Naive B cell (primary cell): ENCODE data around the gene FOXN3. TPM values are rescaled to one million over a fixed set of nuclear protein-coding genes. Genes with fewer than 3 reads are reported as not detected.
"Not testable (repeated sequence)": the region's sequence is repeated elsewhere in the genome, so short reads cannot be mapped to it uniquely, and the experiment has no call there.

ENCODE experiments used
- ATAC-seq, 2 donors: fragments of 150-1000 bp; cut with Tn5 transposase; 2 replicates each; pipeline ENCODE4 v1.10.0; 2021; ENCODE audit warnings: low read depth in 2 of 2, mild to moderate bottlenecking in 2 of 2, moderate library complexity in 2 of 2
- DNase-seq: peaks from one replicate; pipeline ENCODE4 v3.0.0; 2022
- H3K27ac Mint-ChIP-seq, 6 donors: one replicate each; pipeline ENCODE4 v1.8.0; 2020 to 2022; ENCODE audit warnings: mild to moderate bottlenecking in 6 of 6, mixed read lengths in 6 of 6, moderate library complexity in 5 of 6, inconsistent platforms in 2 of 6
- H3K27me3 Mint-ChIP-seq, 3 donors: one replicate each; pipeline ENCODE4 v1.8.0; 2021 to 2022; ENCODE audit warnings: mixed read lengths in 3 of 3, mild to moderate bottlenecking in 1 of 3
- H3K36me3 Mint-ChIP-seq, 2 donors: one replicate each; pipeline ENCODE4 v1.8.0; 2020 to 2022; ENCODE audit warnings: mixed read lengths in 2 of 2, inconsistent platforms in 1 of 2, mild to moderate bottlenecking in 1 of 2
- H3K4me1 Mint-ChIP-seq, 3 donors: one replicate each; pipeline ENCODE4 v1.8.0; 2020 to 2022; ENCODE audit warnings: mixed read lengths in 3 of 3, inconsistent platforms in 1 of 3, mild to moderate bottlenecking in 1 of 3, moderate library complexity in 1 of 3
- H3K4me3 Mint-ChIP-seq, 8 donors: one replicate each; pipeline ENCODE4 v1.8.0; 2020 to 2022; ENCODE audit warnings: mild to moderate bottlenecking in 8 of 8, mixed read lengths in 8 of 8, moderate library complexity in 8 of 8, inconsistent platforms in 2 of 8
- H3K9me3 Mint-ChIP-seq, 7 donors: one replicate each; pipeline ENCODE4 v1.8.0; 2020 to 2022; ENCODE audit warnings: mixed read lengths in 7 of 7, mild to moderate bottlenecking in 5 of 7, inconsistent platforms in 2 of 7, moderate library complexity in 1 of 7
- polyA plus RNA-seq, 6 donors: library from polyadenylated mRNA; unstranded; fragments of 300-500 nt; fragmentation: Illumina TruSeq; gene quantifications; one replicate each; pipeline ENCODE4 v1.2.3, GENCODE V29; 2021; ENCODE audit warnings: low read depth in 6 of 6

Gene FOXN3
- polyA plus RNA-seq, 6 donors from 2014 or later, result 47.8 to 77.5 (median 58.7) TPM

DNA sequence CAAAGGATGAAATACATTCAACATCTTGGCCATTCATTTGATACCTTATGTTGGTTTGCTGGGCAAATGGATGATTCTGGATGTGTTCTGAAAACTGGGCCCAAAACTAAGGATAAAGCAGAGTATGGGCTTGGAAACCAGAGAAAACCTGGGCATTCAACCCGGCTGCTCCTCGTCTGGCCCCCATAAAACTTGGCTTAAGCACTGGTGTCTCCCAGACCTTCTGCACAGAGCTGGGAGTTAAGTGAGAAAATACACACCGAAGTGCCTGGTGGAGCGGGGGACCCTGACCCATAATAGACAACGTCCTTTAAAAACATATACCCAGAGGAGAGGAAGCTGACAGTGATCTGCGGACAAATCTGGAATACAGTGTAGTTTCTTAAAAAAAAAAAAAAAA lies 112.5 kb downstream of the FOXN3 start:
- peak overlapping the region; percentile 98 to 100 (median 100) for H3K27ac Mint-ChIP-seq
- peaks cover 0 to 7% of the 10 kb centered on the region in 2 donors for H3K36me3 Mint-ChIP-seq
- peak overlapping the region; percentile 84 to 97 (median 89) for H3K4me3 Mint-ChIP-seq
- ATAC-seq, result no peak
- peaks cover 59 to 87% (median 73%) of the 10 kb centered on the region in 3 donors for H3K4me1 Mint-ChIP-seq
- H3K9me3 Mint-ChIP-seq, result peaks cover 0 to 1% (median 0%) of the 10 kb centered on the region in 7 donors
- H3K27me3 Mint-ChIP-seq, result no peaks in the 10 kb centered on the region
- no peak for DNase-seq

- Mint-ChIP-seq H3K36me3 (peaks cover 0 to 7% of the 10 kb centered on the region in 2 donors), H3K27me3 (no peaks in the 10 kb centered on the region), H3K4me1 (peaks cover 60 to 90% (median 73%) of the 10 kb centered on the region in 3 donors), H3K4me3 (peak overlapping the region; percentile 84 to 97 (median 89)), H3K27ac (peak overlapping the region; percentile 98 to 100 (median 100)), H3K9me3 (peaks cover 0 to 2% (median 0%) of the 10 kb centered on the region in 7 donors)
- ATAC-seq, result peak; percentile 74 to 78
- peak; percentile 82 for DNase-seq
Observed at GRCh38 chr14:89303456-89304435, 113.3 kb downstream of the FOXN3 start.

DNA sequence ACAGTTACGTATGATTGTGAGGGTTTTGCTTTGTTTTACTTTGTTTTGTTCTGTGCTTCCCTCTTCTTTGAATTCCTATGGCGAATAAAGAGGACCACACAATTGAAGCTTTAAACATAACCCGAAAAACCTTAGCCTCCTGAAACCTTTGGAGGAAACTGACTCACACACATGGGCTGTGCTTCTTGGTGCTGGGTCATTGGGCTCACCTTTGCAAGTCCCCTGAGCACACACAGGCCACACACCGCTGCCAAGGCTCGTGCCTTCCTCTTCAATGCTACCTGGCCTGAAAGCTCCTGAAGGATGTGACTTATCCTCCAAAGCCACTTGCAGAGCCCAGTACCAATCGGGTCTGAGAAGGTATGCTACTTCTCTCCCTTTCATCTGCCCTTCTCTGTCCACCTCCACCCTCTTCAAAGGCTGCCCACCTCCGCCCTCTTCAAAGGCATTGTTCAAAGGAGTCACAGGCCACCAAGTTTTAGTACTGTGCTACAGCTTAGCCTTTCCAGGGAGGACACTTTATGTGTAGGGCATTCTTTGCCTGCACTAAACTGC lies 114.6 kb downstream of the FOXN3 start:
- Mint-ChIP-seq H3K9me3 (peaks cover 0 to 2% (median 0%) of the 10 kb centered on the region in 7 donors), H3K27me3 (no peaks in the 10 kb centered on the region), H3K4me3 (peak overlapping the region in 6 of 8 donors; percentile 54 to 97 (median 86)), H3K36me3 (peaks cover 0 to 7% of the 10 kb centered on the region in 2 donors), H3K27ac (peak overlapping the region; percentile 98 to 100 (median 100)), H3K4me1 (peaks cover 58 to 77% (median 69%) of the 10 kb centered on the region in 3 donors)
- no peak for DNase-seq
- ATAC-seq, result no peak

- ATAC-seq (no peak), DNase-seq (no peak)
- Mint-ChIP-seq H3K27me3 (no peaks in the 10 kb centered on the region), H3K27ac (peak overlapping the region in 4 of 6 donors; percentile 45 to 79 (median 56)), H3K4me3 (no peak overlapping the region), H3K36me3 (peaks cover 0 to 7% of the 10 kb centered on the region in 2 donors), H3K9me3 (peaks cover 0 to 2% (median 0%) of the 10 kb centered on the region in 7 donors), H3K4me1 (peaks cover 46 to 73% (median 56%) of the 10 kb centered on the region in 3 donors)
Observed at GRCh38 chr14:89299587-89299986, 117.4 kb downstream of the FOXN3 start.

DNA sequence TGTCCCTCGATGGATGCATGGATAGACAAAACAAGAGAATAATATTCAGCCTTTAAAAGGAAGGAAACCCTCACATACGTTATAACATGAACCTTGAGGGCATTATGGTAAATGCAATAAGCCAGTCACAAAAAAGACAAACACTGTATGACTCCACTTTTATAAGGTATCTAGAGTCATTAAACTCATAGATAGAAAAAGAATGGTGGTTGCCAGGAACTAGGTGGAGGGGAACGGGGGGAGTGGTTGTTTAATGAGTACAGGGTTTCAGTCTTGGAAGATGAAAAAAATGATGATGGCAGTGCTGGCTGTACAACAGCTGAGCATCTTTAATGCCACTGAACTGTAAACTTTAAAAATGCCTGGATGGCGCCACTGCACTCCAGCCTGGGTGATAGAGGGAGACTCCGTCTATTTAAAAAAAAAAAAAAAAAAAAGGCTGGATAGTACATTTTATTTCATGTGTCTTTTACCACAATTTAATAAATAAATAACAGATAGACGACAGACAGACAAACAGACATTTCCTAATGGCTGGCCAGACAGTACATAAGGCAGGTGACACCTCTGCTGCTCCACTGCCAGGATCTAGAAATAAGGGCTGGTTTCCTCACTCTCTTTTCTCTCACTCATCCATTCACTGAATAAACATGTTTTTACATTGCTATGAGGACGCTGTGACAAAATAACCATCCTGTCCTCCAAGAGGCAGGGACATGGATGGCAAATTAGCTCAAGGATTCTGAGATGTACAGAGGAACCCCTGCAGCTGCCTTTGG lies 118.8 kb downstream of the FOXN3 start:
- Mint-ChIP-seq H3K27me3 (no peaks in the 10 kb centered on the region), H3K4me1 (peaks cover 42 to 71% (median 54%) of the 10 kb centered on the region in 3 donors), H3K4me3 (peak overlapping the region in 1 of 8 donors; percentile 66), H3K27ac (peak overlapping the region in 4 of 6 donors; percentile 16 to 45 (median 18)), H3K9me3 (peaks cover 0 to 2% (median 0%) of the 10 kb centered on the region in 7 donors), H3K36me3 (peaks cover 0 to 7% of the 10 kb centered on the region in 2 donors)
- ATAC-seq (no peak), DNase-seq (no peak)

- H3K27me3 Mint-ChIP-seq, result no peaks in the 10 kb centered on the region
- H3K36me3 Mint-ChIP-seq, result peaks cover 0 to 8% of the 10 kb centered on the region in 2 donors
- peak overlapping the region in 1 of 6 donors; percentile 26 for H3K27ac Mint-ChIP-seq
- no peak for DNase-seq
- peak overlapping the region in 1 of 8 donors; percentile 44 for H3K4me3 Mint-ChIP-seq
- peak in 1 of 2 donors; percentile 27 for ATAC-seq
- H3K9me3 Mint-ChIP-seq, result peaks cover 0 to 2% (median 0%) of the 10 kb centered on the region in 7 donors
- H3K4me1 Mint-ChIP-seq, result peaks cover 41 to 73% (median 54%) of the 10 kb centered on the region in 3 donors
Observed at GRCh38 chr14:89296281-89296745, 120.7 kb downstream of the FOXN3 start.

GRCh38 chr14:89294872-89295271 lies 122.2 kb downstream of the FOXN3 start:
- Mint-ChIP-seq H3K4me3 (no peak overlapping the region), H3K36me3 (peaks cover 0 to 19% of the 10 kb centered on the region in 2 donors), H3K27ac (peak overlapping the region in 4 of 6 donors; percentile 70 to 81 (median 74)), H3K9me3 (peaks cover 0 to 2% (median 0%) of the 10 kb centered on the region in 7 donors), H3K27me3 (no peaks in the 10 kb centered on the region), H3K4me1 (peaks cover 52 to 67% (median 56%) of the 10 kb centered on the region in 3 donors)
- ATAC-seq, result no peak
- no peak for DNase-seq

DNA sequence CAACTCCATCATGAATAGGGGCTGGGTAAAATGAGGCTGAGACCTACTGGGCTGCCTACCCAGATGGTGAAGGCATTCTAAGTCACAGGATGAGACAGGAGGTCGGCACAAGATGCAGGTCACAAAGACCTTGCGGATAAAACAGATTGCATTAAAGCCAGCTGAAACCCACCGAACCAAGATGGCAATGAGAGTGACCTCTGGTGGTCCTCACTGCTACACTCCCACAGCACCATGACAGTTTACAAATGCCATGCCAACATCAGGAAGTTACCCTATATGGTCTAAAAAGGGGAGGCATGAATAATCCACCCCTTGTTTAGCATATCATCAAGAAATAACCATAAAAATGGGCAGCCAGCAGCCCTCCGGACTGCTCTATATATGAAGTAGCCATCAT lies 122.6 kb downstream of the FOXN3 start:
- peaks cover 0 to 19% of the 10 kb centered on the region in 2 donors for H3K36me3 Mint-ChIP-seq
- H3K9me3 Mint-ChIP-seq, ATAC-seq, DNase-seq, H3K27me3 Mint-ChIP-seq, H3K4me3 Mint-ChIP-seq: not testable (repeated sequence)
- peaks cover 52 to 63% (median 54%) of the 10 kb centered on the region in 3 donors for H3K4me1 Mint-ChIP-seq
- peak overlapping the region in 3 of 6 donors; percentile 42 to 79 (median 72) for H3K27ac Mint-ChIP-seq

DNA sequence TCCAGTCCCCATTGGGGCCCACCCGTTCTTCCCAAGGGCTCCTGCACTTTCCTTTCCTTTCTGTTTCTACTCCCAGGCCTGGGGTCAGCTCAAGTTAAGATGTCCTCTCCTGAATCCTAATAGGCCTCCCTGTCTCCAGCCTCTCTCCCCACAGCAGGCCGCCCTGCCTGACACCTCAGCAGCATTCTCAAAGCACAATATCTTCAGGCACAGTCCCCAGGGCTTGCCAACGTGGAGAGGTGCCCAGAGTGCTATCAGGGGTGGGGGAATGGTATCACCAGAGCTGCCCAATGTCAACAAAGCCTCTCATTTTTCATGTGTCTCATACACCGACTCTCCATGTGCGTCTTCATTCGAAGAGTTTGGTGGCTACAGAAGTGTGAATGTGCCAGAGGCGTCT lies 123.0 kb downstream of the FOXN3 start:
- ATAC-seq (no peak), DNase-seq (no peak)
- H3K4me3 Mint-ChIP-seq, result no peak overlapping the region
- H3K36me3 Mint-ChIP-seq, result peaks cover 0 to 19% of the 10 kb centered on the region in 2 donors
- peak overlapping the region in 5 of 6 donors; percentile 42 to 79 (median 64) for H3K27ac Mint-ChIP-seq
- H3K27me3 Mint-ChIP-seq, result no peaks in the 10 kb centered on the region
- peaks cover 50 to 59% (median 52%) of the 10 kb centered on the region in 3 donors for H3K4me1 Mint-ChIP-seq
- H3K9me3 Mint-ChIP-seq, result peaks cover 0 to 2% (median 0%) of the 10 kb centered on the region in 7 donors

- Mint-ChIP-seq H3K36me3 (peaks cover 0 to 19% of the 10 kb centered on the region in 2 donors), H3K27ac (peak overlapping the region in 4 of 6 donors; percentile 37 to 79 (median 68)), H3K9me3 (no peaks in the 10 kb centered on the region), H3K4me1 (peaks cover 45 to 56% (median 47%) of the 10 kb centered on the region in 3 donors), H3K4me3 (peak overlapping the region in 1 of 8 donors; percentile 10), H3K27me3 (no peaks in the 10 kb centered on the region)
- ATAC-seq, result no peak
- DNase-seq, result no peak
Observed at GRCh38 chr14:89293314-89293916, 123.6 kb downstream of the FOXN3 start.

DNA sequence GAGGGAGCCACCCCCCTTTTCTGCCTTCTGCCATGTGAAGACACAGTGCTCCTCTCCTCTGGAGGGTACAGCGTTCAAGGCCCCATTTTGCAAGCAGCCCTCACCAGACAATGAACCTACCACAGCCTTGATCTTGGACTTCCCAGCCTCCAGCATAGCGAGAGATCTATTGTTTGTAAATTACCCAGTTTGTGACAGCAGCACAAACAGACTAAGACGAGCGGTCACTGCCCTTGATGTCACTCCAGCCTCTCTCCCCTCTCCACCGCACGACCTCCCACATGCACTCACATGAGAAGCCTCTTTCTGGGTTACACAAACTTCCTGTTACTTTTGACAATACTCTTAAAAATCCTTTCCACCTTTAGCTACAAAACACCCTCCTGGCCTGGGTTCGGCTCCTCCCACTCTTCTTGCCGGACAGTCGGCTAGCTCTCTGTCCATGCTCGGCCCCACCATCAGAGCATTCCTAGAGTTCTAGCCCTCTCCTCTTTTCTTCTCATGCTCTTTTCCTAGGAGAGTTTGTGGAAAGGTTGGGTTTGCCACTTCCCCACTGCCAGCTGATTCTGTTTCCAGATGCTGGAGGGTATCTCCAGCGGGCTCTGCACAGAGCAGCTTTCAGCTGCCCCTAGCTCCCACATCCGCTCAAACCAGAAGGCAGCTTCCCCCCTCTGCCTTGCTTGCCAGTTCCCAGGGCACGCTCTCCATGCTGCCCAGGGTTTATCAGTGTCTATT lies 124.3 kb downstream of the FOXN3 start:
- Mint-ChIP-seq H3K4me3 (peak overlapping the region in 1 of 8 donors; percentile 8), H3K27me3 (no peaks in the 10 kb centered on the region), H3K4me1 (peaks cover 41 to 56% (median 42%) of the 10 kb centered on the region in 3 donors), H3K36me3 (peaks cover 0 to 19% of the 10 kb centered on the region in 2 donors), H3K27ac (peak overlapping the region in 4 of 6 donors; percentile 20 to 82 (median 72)), H3K9me3 (no peaks in the 10 kb centered on the region)
- ATAC-seq (no peak), DNase-seq (no peak)
